ENCODE results near the gene TBC1D5. TPM values are rescaled to one million over a fixed set of nuclear protein-coding genes. Genes with fewer than 3 reads are reported as not detected.

The TBC1D5 gene
- total RNA-seq, 4 donors from 2014 or later, result 51.9 to 66.8 (median 60.1) TPM

GRCh38 chr3:17686613-17687012 lies 55.8 kb downstream of the TBC1D5 start:
- no peak for DNase-seq (ENCODE audit: low spot score in 2 of 2)
- 90 to 100% methylated on average over 1 of the region's 1 CpG for WGBS, 2 donors
- intact Hi-C loops (cut with DNase I; ENCODE audit: low total_unique reads), result no loop called here
- TF ChIP-seq CTCF (IDR thresholded peaks at IDR 0.05), result no peak
- no peak for TF ChIP-seq POLR2A (IDR thresholded peaks at IDR 0.05)
- no peak overlapping the region for H3K4me3 ChIP-seq (ENCODE audit: low read depth, poor library complexity, severe bottlenecking)

- intact Hi-C loops (cut with DNase I; ENCODE audit: low total_unique reads), result no loop called here
- no peak overlapping the region for H3K4me3 ChIP-seq (ENCODE audit: low read depth, poor library complexity, severe bottlenecking)
- no peak for TF ChIP-seq POLR2A (IDR thresholded peaks at IDR 0.05)
- no peak for TF ChIP-seq CTCF (IDR thresholded peaks at IDR 0.05)
- DNase-seq (ENCODE audit: low spot score in 2 of 2), result no peak
- 93 to 95% methylated on average over 4 of the region's 4 CpGs for WGBS, 2 donors
These were observed 58.8 kb downstream of the TBC1D5 start for GRCh38 chr3:17683542-17684207.

- intact Hi-C loops (cut with DNase I; ENCODE audit: low total_unique reads), result no loop called here
- H3K4me3 ChIP-seq (ENCODE audit: low read depth, poor library complexity, severe bottlenecking), result no peak overlapping the region
- TF ChIP-seq CTCF (IDR thresholded peaks at IDR 0.05), result no peak
- TF ChIP-seq POLR2A (IDR thresholded peaks at IDR 0.05), result no peak
These were observed 61.9 kb downstream of the TBC1D5 start for GRCh38 chr3:17680530-17680929.

GRCh38 chr3:17678116-17678741 lies 64.2 kb downstream of the TBC1D5 start:
- TF ChIP-seq POLR2A (IDR thresholded peaks at IDR 0.05), result no peak
- TF ChIP-seq CTCF (IDR thresholded peaks at IDR 0.05), result no peak
- intact Hi-C loops (cut with DNase I; ENCODE audit: low total_unique reads), result no loop called here
- H3K4me3 ChIP-seq (ENCODE audit: low read depth, poor library complexity, severe bottlenecking), result no peak overlapping the region
- no peak for DNase-seq (ENCODE audit: low spot score in 2 of 2)

More at GRCh38 chr3:17680530-17680929, 61.9 kb downstream of the TBC1D5 start:
- no peak for DNase-seq (ENCODE audit: low spot score in 2 of 2)

GRCh38 chr3:17674082-17674686 lies 68.2 kb downstream of the TBC1D5 start:
- H3K4me3 ChIP-seq (ENCODE audit: low read depth, poor library complexity, severe bottlenecking), result no peak overlapping the region
- DNase-seq (ENCODE audit: low spot score in 2 of 2), result no peak
- intact Hi-C loops (cut with DNase I; ENCODE audit: low total_unique reads), result no loop called here
- TF ChIP-seq POLR2A (IDR thresholded peaks at IDR 0.05) (no peak), CTCF (IDR thresholded peaks at IDR 0.05) (no peak)
- WGBS, 2 donors, result 47 to 50% methylated on average over 2 of the region's 2 CpGs
